ENCODE data around the gene CDC14C. TPM values are rescaled to one million over a fixed set of nuclear protein-coding genes. Genes with fewer than 3 reads are reported as not detected.

The CDC14C gene
- total RNA-seq, 1 donor from 2014 or later = not detected

DNA sequence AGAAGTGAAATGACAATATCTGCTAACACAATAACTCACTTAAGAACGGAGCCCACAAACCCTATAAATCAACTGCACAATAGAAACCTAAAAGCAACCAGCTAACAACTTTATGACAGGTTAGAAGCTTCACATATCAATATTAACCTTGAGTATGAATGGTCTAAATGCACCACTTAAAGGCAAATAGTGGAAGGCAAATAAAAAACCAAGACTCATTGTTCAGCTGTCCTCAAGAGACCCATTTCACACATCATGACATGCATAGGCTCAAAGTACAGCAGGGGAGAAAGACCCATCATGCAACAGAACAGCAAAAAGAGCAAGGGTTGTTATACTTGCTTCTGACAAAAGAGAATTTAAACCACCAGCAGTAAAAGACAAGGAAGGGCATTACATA lies 46.8 kb downstream of the CDC14C start:
- intact Hi-C loops (cut with micrococcal nuclease) = no loop called here

DNA sequence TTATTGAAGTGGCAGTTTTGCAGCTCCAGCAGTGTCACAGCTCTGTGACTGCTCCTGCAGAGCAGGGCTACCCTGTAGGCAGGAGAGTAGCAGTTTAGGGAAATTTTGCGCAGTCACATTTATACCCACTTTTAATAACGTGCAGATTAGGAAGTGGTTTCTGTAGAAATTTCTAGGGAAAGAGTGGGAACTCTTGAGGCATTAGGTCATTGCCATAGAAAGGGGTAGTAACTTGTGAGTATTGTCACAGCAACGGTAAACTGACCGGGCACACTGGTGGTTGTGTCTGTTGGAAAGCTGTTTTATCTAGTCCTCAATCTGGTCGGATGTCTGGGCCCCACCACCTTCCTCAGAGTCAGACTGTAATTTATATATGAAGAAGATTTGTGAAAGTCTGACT lies 51.9 kb downstream of the CDC14C start:
- intact Hi-C loops (cut with micrococcal nuclease) = no loop called here

DNA sequence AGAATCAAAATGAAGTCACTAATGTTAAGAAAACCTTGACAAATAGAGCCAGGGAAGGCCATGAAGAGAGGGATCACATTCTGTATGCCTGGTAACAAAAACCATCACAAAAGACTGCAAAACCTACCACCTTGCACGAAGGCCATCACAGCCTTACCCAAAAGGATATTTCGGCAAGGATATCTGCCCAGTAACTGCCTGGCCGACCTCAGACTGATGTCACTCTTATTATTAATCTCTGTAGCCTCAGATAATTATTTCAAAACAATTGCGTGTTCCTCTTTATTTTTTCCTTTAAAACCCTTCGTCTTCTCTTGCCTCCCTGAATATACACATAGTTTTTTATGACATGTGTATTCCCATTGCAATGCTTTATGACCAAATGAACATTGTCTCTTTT lies 52.5 kb downstream of the CDC14C start:
- intact Hi-C loops (cut with micrococcal nuclease) = no loop called here
